IMR-90 (cell line): ENCODE results near the gene CTIF. TPM values are rescaled to one million over a fixed set of nuclear protein-coding genes. Genes with fewer than 3 reads are reported as not detected.

ENCODE experiments used
- ATAC-seq: fragments of 200-7000 bp; cut with Tn5 transposase; 2 replicates; pipeline ENCODE4 v1.9.1; 2020; ENCODE audit warnings: low read depth, mild to moderate bottlenecking, moderate library complexity
- BruUV-seq: library from RNA; stranded (reverse); fragments of 400-500 nt; replicated peaks from 2 replicates; lab custom pipeline; 2021; lab: Mats Ljungman, UMichigan
- CTCF ChIA-PET: fragments of 300-600 bp; formaldehyde crosslinking; extraction: SDS; loops from one replicate; lab custom pipeline; 2021; ENCODE audit warnings: antibody characterized with exemption; lab: Yijun Ruan, JAX
- POLR2A ChIA-PET: fragments of 300-600 bp; sonication (Branson Sonifier 250); formaldehyde crosslinking; loops from one replicate; lab custom pipeline; 2022; ENCODE audit warnings: antibody characterized with exemption; ENCODE audit not compliant: unreplicated experiment; lab: Charles Lee
- DNase-seq: peaks from one replicate; pipeline ENCODE4 v3.0.0; 2013
- H2AFZ ChIP-seq: replicated peaks from 2 replicates; pipeline ENCODE3; 2013; ENCODE audit warnings: low read length, mild to moderate bottlenecking; ENCODE audit not compliant: poor library complexity
- H2AK5ac ChIP-seq: 2 replicates; pipeline ENCODE4 v1.6.1; 2013; ENCODE audit warnings: low read depth, low read length, inconsistent platforms
- H2AK9ac ChIP-seq: replicated peaks from 2 replicates; pipeline ENCODE3; 2013; ENCODE audit warnings: mild to moderate bottlenecking, low read depth, low read length, moderate library complexity; ENCODE audit not compliant: poor library complexity
- H2BK120ac ChIP-seq: 2 replicates; pipeline ENCODE4 v1.6.1; 2013; ENCODE audit warnings: low read depth, low read length, inconsistent platforms
- H2BK15ac ChIP-seq: 3 replicates; pipeline ENCODE4 v1.6.1; 2013; ENCODE audit warnings: low read depth, low read length, inconsistent platforms
- H2BK20ac ChIP-seq: 2 replicates; pipeline ENCODE4 v1.6.1; 2013; ENCODE audit warnings: low read depth, mild to moderate bottlenecking, inconsistent platforms, low read length, moderate library complexity
- H2BK5ac ChIP-seq: 2 replicates; pipeline ENCODE4 v1.6.1; 2013; ENCODE audit warnings: mild to moderate bottlenecking, low read depth, low read length, inconsistent platforms; ENCODE audit not compliant: poor library complexity, severe bottlenecking
- H3K14ac ChIP-seq: replicated peaks from 2 replicates; pipeline ENCODE4 v1.6.1; 2013; ENCODE audit warnings: low read depth, low read length, inconsistent platforms
- H3K18ac ChIP-seq: 2 replicates; pipeline ENCODE4 v1.6.1; 2013; ENCODE audit warnings: low read depth, low read length, control low read depth
- H3K23ac ChIP-seq: 2 replicates; pipeline ENCODE4 v1.6.1; 2013; ENCODE audit warnings: low read depth, low read length, inconsistent platforms
- H3K27ac ChIP-seq: 2 replicates; pipeline ENCODE4 v1.5.1; 2013; ENCODE audit warnings: mild to moderate bottlenecking, control low read depth, low read length; ENCODE audit not compliant: insufficient read depth
- H3K27me3 ChIP-seq: 2 replicates; pipeline ENCODE4 v1.6.1; 2013; ENCODE audit warnings: low read length; ENCODE audit not compliant: control insufficient read depth, insufficient read depth
- H3K36me3 ChIP-seq: 2 replicates; pipeline ENCODE4 v1.6.1; 2013; ENCODE audit warnings: low read length, mixed read lengths; ENCODE audit not compliant: control insufficient read depth, insufficient read depth
- H3K4ac ChIP-seq: 2 replicates; pipeline ENCODE4 v1.6.1; 2013; ENCODE audit warnings: low read depth, low read length, inconsistent platforms
- H3K4me1 ChIP-seq: 2 replicates; pipeline ENCODE4 v1.6.1; 2013; ENCODE audit warnings: low read length, mixed read lengths; ENCODE audit not compliant: control insufficient read depth, insufficient read depth
- H3K4me2 ChIP-seq: 2 replicates; pipeline ENCODE4 v1.6.1; 2013; ENCODE audit warnings: low read depth, mild to moderate bottlenecking, control low read depth, low read length, moderate library complexity
- H3K4me3 ChIP-seq: 2 replicates; pipeline ENCODE4 v1.5.1; 2013; ENCODE audit warnings: low read depth, mild to moderate bottlenecking, control low read depth, low read length, moderate library complexity; ENCODE audit not compliant: insufficient read depth
- H3K56ac ChIP-seq: 2 replicates; pipeline ENCODE4 v1.6.1; 2013; ENCODE audit warnings: low read length, inconsistent platforms; ENCODE audit not compliant: insufficient read depth; ENCODE audit errors: extremely low read depth
- H3K79me1 ChIP-seq, 2 experiments: 2 replicates each; pipeline ENCODE4 v1.6.1; 2013; ENCODE audit warnings: low read length in 2 of 2, inconsistent platforms in 1 of 2, low read depth in 1 of 2
- H3K9ac ChIP-seq: 2 replicates; pipeline ENCODE4 v1.6.1; 2013; ENCODE audit warnings: low read depth, low read length, control low read depth
- H3K9me1 ChIP-seq: 2 replicates; pipeline ENCODE4 v1.6.1; 2013; ENCODE audit warnings: low read length, inconsistent platforms; ENCODE audit not compliant: insufficient read depth
- H3K9me3 ChIP-seq: 2 replicates; pipeline ENCODE4 v1.6.1; 2013; ENCODE audit warnings: low read length; ENCODE audit not compliant: control insufficient read depth, insufficient read depth
- H4K20me1 ChIP-seq: 2 replicates; pipeline ENCODE4 v1.6.1; 2013; ENCODE audit warnings: low read length, inconsistent platforms; ENCODE audit not compliant: insufficient read depth
- H4K5ac ChIP-seq: 2 replicates; pipeline ENCODE4 v1.6.1; 2013; ENCODE audit warnings: mild to moderate bottlenecking, low read depth, low read length, control low read depth
- H4K8ac ChIP-seq, 2 experiments: 2 replicates each; pipeline ENCODE4 v1.6.1; 2013; ENCODE audit warnings: low read depth in 2 of 2, low read length in 2 of 2, control low read depth in 1 of 2, inconsistent platforms in 1 of 2
- H4K91ac ChIP-seq: 2 replicates; pipeline ENCODE4 v1.6.1; 2013; ENCODE audit warnings: low read depth, low read length, inconsistent platforms; ENCODE audit not compliant: insufficient read depth
- BHLHE40 ChIP-seq: fragments of 150-350 bp; IDR thresholded peaks from 2 replicates; pipeline ENCODE4 v1.6.1; 2016; ENCODE audit warnings: mild to moderate bottlenecking, low read depth, low read length
- CEBPB ChIP-seq: IDR thresholded peaks from 2 replicates; pipeline ENCODE4 v1.6.1; 2012; ENCODE audit warnings: low read depth, low read length, improper control_type of control experiment
- CHD1 ChIP-seq: IDR thresholded peaks from 2 replicates; pipeline ENCODE4 v1.6.1; 2012; ENCODE audit warnings: low read depth, low read length, improper control_type of control experiment
- CTCF ChIP-seq: conservative IDR thresholded peaks from 2 replicates; pipeline ENCODE4 v1.5.1; 2012; ENCODE audit warnings: mild to moderate bottlenecking, low read depth, low read length, improper control_type of control experiment
- FOS ChIP-seq: fragments of 150-350 bp; IDR thresholded peaks from 2 replicates; pipeline ENCODE4 v1.6.1; 2016; ENCODE audit warnings: low read depth, low read length
- MAFK ChIP-seq: IDR thresholded peaks from 2 replicates; pipeline ENCODE4 v1.6.1; 2012; ENCODE audit warnings: low read depth, low read length, improper control_type of control experiment
- MAZ ChIP-seq: IDR thresholded peaks from 2 replicates; pipeline ENCODE4 v1.6.1; 2012; ENCODE audit warnings: low read depth, mild to moderate bottlenecking, low read length, improper control_type of control experiment, moderate library complexity, borderline replicate concordance
- MXI1 ChIP-seq: IDR thresholded peaks from 2 replicates; pipeline ENCODE4 v1.6.1; 2012; ENCODE audit warnings: low read depth, mild to moderate bottlenecking, low read length, moderate library complexity, borderline replicate concordance
- NFE2L2 ChIP-seq: fragments of 150-350 bp; IDR thresholded peaks from 2 replicates; pipeline ENCODE4 v1.6.1; 2016; ENCODE audit warnings: low read depth, mild to moderate bottlenecking, low read length
- POLR2A ChIP-seq: IDR thresholded peaks from 2 replicates; pipeline ENCODE4 v1.6.1; 2012; ENCODE audit warnings: mild to moderate bottlenecking, low read depth, low read length
- RAD21 ChIP-seq: IDR thresholded peaks from 2 replicates; pipeline ENCODE4 v1.6.1; 2012; ENCODE audit warnings: low read length, improper control_type of control experiment
- RCOR1 ChIP-seq: IDR thresholded peaks from 2 replicates; pipeline ENCODE4 v1.6.1; 2012; ENCODE audit warnings: mild to moderate bottlenecking, low read length, improper control_type of control experiment; ENCODE audit not compliant: insufficient replicate concordance
- RFX5 ChIP-seq: IDR thresholded peaks from 2 replicates; pipeline ENCODE4 v1.8.0; 2012; ENCODE audit warnings: low read depth, mild to moderate bottlenecking, low read length, moderate library complexity
- SMC3 ChIP-seq: fragments of 150-350 bp; IDR thresholded peaks from 2 replicates; pipeline ENCODE4 v1.6.1; 2016; ENCODE audit warnings: low read depth, mild to moderate bottlenecking, antibody characterized with exemption, low read length, moderate library complexity
- USF2 ChIP-seq: fragments of 150-350 bp; IDR thresholded peaks from 2 replicates; pipeline ENCODE4 v1.6.1; 2017; ENCODE audit warnings: mild to moderate bottlenecking, antibody characterized with exemption, low read length, low read depth
- WGBS, 2 experiments: methylation state at CpG; one replicate each; pipeline versions ENCODE4 v1.1.5 to v1.1.7; 2013; ENCODE audit warnings: missing lambda C conversion rate in 2 of 2; ENCODE audit not compliant: insufficient read length in 1 of 2; ENCODE audit errors: extremely low coverage in 2 of 2; 5-methylcytosine and 5-hydroxymethylcytosine counted together
- dilution Hi-C: fragments of 300-500 bp; cut with HindIII; formaldehyde crosslinking; loops from one replicate; pipeline ENCODE4 v1.14.3; 2018; ENCODE audit warnings: low sequenced_read_pairs; ENCODE audit not compliant: unreplicated experiment
- in situ Hi-C: fragments of 300-500 bp; cut with MboI; formaldehyde crosslinking; loops from 3 replicates; pipeline ENCODE4 v1.14.3; 2019; ENCODE audit warnings: low sequenced_read_pairs, inconsistent platforms, mixed read lengths
- intact Hi-C: fragments of 100-400 bp; cut with micrococcal nuclease; formaldehyde crosslinking; loops from 2 replicates; pipeline ENCODE4 v1.10.0; 2022
- polyA plus RNA-seq, 3 experiments: library from polyadenylated mRNA; depleted of rRNA; stranded (reverse); fragments of >200 nt; gene quantifications; 2 replicates each; pipeline ENCODE4 v1.2.3, GENCODE V29; 2012; ENCODE audit warnings: low replicate concordance in 1 of 3
- total RNA-seq: library from RNA; depleted of rRNA; stranded (reverse); fragments of >200 nt; gene quantifications from 2 replicates; pipeline ENCODE4 v1.2.3, GENCODE V29; 2012

Gene CTIF
- total and polyA plus RNA-seq, 2 of the 4 experiments (the other 2 are of a cell fraction): 25.1 to 57.0 TPM

- Histone ChIP-seq H3K56ac (no peak overlapping the region), H3K27ac (no peak overlapping the region), H3K27me3 (no peaks in the 10 kb centered on the region), H4K91ac (no peak overlapping the region), H2AK9ac (peak overlapping the region; percentile 1), H2AK5ac (no peak overlapping the region), H4K20me1 (peaks cover 29% of the 10 kb centered on the region), H3K79me1 (peaks cover 14 to 59% of the 10 kb centered on the region in 2 experiments), H2BK20ac (no peak overlapping the region), H3K23ac (no peak overlapping the region), H3K4me2 (no peak overlapping the region), H4K5ac (no peak overlapping the region), H3K9ac (no peak overlapping the region), H3K14ac (no peak overlapping the region), H3K4me3 (no peak overlapping the region), H3K4ac (no peak overlapping the region), H4K8ac (no peak overlapping the region), H3K36me3 (peaks cover 51% of the 10 kb centered on the region), H3K4me1 (0 out of 2 replicates have a peak, but pooled peaks cover 4% of the 10 kb centered on the region), H2BK120ac (no peak overlapping the region), H3K9me1 (peaks cover 18% of the 10 kb centered on the region; the same call in 1 of the 2 replicates), H2BK5ac (no peak overlapping the region), H2BK15ac (no peak overlapping the region), H3K9me3 (no peaks in the 10 kb centered on the region), H3K18ac (no peak overlapping the region), H2AFZ (no peak overlapping the region)
- DNase-seq (no peak), ATAC-seq (no peak)
- in situ Hi-C loops: no loop called here
- dilution Hi-C loops: no loop called here
- 82% methylated on average over 3 of the region's 10 CpGs; no CpG with 5 or more reads in 1 of the 2 experiments for WGBS, 2 experiments
- ChIA-PET POLR2A (no interaction called here), CTCF (interaction anchor here (1.2 kb wide), 1 partner anchor 550 kb away, joined by 3 read pairs; no protein-coding TSS in a partner anchor)
- BruUV-seq: no TSS peak
- intact Hi-C loops: no loop called here
- TF ChIP-seq CTCF (no peak), CEBPB (no peak), MAZ (no peak), RFX5 (no peak), BHLHE40 (no peak), RCOR1 (no peak), CHD1 (no peak), NFE2L2 (no peak), RAD21 (no peak), SMC3 (no peak), MAFK (no peak), POLR2A (no peak), USF2 (no peak), FOS (no peak), MXI1 (no peak)
Measured at GRCh38 chr18:48687346-48688042, 148.7 kb downstream of the CTIF start.
